Measurements from ENCODE around the gene HTR3B.
A peak's percentile ranks its signal among the peaks of the same experiment; 100 is the strongest.

The HTR3B gene

GRCh38 chr11:113982306-113982705 is 77.7 kb downstream of the HTR3B start:
- H3K4me3 Mint-ChIP-seq = no peak overlapping the region
- H3K36me3 Mint-ChIP-seq (ENCODE audit: low read depth) = no peaks in the 10 kb centered on the region
- H3K27ac Mint-ChIP-seq = no peak overlapping the region
- DNase-seq = no peak
- H3K9me3 Mint-ChIP-seq = no peaks in the 10 kb centered on the region
- peaks cover 16% of the 10 kb centered on the region for H3K27me3 Mint-ChIP-seq
- H3K4me1 Mint-ChIP-seq (ENCODE audit: low read depth) = no peaks in the 10 kb centered on the region

DNA sequence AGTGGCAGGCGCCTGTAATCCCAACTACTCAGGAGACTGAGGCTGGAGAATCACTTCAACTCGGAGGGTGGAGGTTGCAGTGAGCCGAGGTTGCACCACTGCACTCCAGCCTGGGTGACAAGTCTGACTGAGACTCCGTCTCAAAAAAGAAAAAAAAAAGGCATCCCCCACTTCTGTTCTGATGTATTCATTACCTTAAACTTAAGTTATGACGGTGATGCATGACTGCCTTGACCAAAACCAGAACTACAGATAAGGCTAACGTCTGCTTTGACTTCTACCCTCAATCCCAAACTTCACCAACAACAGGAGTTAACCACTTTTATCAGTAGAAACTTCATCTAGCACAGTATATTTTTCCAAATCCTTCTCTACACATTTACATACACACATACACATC is 80.2 kb downstream of the HTR3B start:
- Mint-ChIP-seq H3K36me3 (ENCODE audit: low read depth) (no peaks in the 10 kb centered on the region), H3K27ac (no peak overlapping the region), H3K4me1 (ENCODE audit: low read depth) (no peaks in the 10 kb centered on the region), H3K4me3 (no peak overlapping the region), H3K27me3 (peaks cover 20% of the 10 kb centered on the region), H3K9me3 (no peaks in the 10 kb centered on the region)
- DNase-seq = no peak

GRCh38 chr11:113985906-113986305 is 81.3 kb downstream of the HTR3B start:
- H3K36me3 Mint-ChIP-seq (ENCODE audit: low read depth) = no peaks in the 10 kb centered on the region
- H3K4me1 Mint-ChIP-seq (ENCODE audit: low read depth) = no peaks in the 10 kb centered on the region
- no peaks in the 10 kb centered on the region for H3K9me3 Mint-ChIP-seq

DNA sequence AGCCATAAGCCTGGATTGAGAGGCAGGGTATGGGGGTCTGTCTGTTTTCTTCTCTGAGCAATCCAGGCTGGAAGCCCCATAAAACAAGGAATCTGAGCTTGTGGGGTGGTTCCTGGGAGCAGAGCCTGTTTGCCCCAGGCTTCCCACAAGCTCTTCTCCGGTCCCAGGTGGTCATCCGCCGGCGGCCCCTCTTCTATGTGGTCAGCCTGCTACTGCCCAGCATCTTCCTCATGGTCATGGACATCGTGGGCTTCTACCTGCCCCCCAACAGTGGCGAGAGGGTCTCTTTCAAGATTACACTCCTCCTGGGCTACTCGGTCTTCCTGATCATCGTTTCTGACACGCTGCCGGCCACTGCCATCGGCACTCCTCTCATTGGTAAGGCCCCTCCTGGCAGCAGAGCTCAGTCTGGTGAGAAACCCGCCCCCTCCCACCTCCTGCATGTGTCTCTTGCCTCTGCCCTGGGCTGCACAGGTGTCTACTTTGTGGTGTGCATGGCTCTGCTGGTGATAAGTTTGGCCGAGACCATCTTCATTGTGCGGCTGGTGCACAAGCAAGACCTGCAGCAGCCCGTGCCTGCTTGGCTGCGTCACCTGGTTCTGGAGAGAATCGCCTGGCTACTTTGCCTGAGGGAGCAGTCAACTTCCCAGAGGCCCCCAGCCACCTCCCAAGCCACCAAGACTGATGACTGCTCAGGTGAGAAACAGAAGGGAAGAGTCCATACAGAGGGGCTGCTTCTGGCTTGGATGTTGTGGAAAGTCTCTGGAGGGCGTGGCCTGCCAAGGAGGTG is 82.0 kb downstream of the HTR3B start:
- no peaks in the 10 kb centered on the region for H3K9me3 Mint-ChIP-seq
- H3K4me1 Mint-ChIP-seq (ENCODE audit: low read depth) = no peaks in the 10 kb centered on the region
- H3K27ac Mint-ChIP-seq = no peak overlapping the region
- DNase-seq = no peak
- H3K4me3 Mint-ChIP-seq = no peak overlapping the region
- H3K27me3 Mint-ChIP-seq = peaks cover 21% of the 10 kb centered on the region
- H3K36me3 Mint-ChIP-seq (ENCODE audit: low read depth) = no peaks in the 10 kb centered on the region

More at GRCh38 chr11:113985906-113986305, 81.3 kb downstream of the HTR3B start:
- no peak for DNase-seq
- Mint-ChIP-seq H3K27me3 (peaks cover 16% of the 10 kb centered on the region), H3K4me3 (no peak overlapping the region), H3K27ac (no peak overlapping the region)

- no peaks in the 10 kb centered on the region for H3K36me3 Mint-ChIP-seq (ENCODE audit: low read depth)
- H3K27ac Mint-ChIP-seq = no peak overlapping the region
- no peak overlapping the region for H3K4me3 Mint-ChIP-seq
- no peaks in the 10 kb centered on the region for H3K4me1 Mint-ChIP-seq (ENCODE audit: low read depth)
- peaks cover 35% of the 10 kb centered on the region for H3K27me3 Mint-ChIP-seq
- no peak for DNase-seq
- no peaks in the 10 kb centered on the region for H3K9me3 Mint-ChIP-seq
Observed at GRCh38 chr11:113989381-113989780, 84.8 kb downstream of the HTR3B start.

DNA sequence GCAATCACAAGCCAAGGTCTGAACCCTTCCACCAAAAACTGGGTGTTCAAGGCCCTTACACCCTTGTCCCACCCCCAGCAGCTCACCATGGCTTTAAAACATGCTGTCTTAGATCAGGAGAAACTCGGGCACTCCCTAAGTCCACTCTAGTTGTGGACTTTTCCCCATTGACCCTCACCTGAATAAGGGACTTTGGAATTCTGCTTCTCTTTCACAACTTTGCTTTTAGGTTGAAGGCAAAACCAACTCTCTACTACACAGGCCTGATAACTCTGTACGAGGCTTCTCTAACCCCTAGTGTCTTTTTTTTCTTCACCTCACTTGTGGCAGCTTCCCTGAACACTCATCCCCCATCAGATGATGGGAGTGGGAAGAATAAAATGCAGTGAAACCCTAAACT is 85.3 kb downstream of the HTR3B start:
- no peaks in the 10 kb centered on the region for H3K9me3 Mint-ChIP-seq
- no peak overlapping the region for H3K4me3 Mint-ChIP-seq
- no peak for DNase-seq
- H3K36me3 Mint-ChIP-seq (ENCODE audit: low read depth) = no peaks in the 10 kb centered on the region
- H3K27me3 Mint-ChIP-seq = peaks cover 35% of the 10 kb centered on the region
- no peak overlapping the region for H3K27ac Mint-ChIP-seq
- H3K4me1 Mint-ChIP-seq (ENCODE audit: low read depth) = no peaks in the 10 kb centered on the region

GRCh38 chr11:113991170-113991569 is 86.6 kb downstream of the HTR3B start:
- no peaks in the 10 kb centered on the region for H3K9me3 Mint-ChIP-seq
- H3K27me3 Mint-ChIP-seq = peaks cover 32% of the 10 kb centered on the region
- no peaks in the 10 kb centered on the region for H3K4me1 Mint-ChIP-seq (ENCODE audit: low read depth)
- H3K36me3 Mint-ChIP-seq (ENCODE audit: low read depth) = no peaks in the 10 kb centered on the region
- no peak overlapping the region for H3K4me3 Mint-ChIP-seq
- no peak for DNase-seq
- H3K27ac Mint-ChIP-seq = no peak overlapping the region

DNA sequence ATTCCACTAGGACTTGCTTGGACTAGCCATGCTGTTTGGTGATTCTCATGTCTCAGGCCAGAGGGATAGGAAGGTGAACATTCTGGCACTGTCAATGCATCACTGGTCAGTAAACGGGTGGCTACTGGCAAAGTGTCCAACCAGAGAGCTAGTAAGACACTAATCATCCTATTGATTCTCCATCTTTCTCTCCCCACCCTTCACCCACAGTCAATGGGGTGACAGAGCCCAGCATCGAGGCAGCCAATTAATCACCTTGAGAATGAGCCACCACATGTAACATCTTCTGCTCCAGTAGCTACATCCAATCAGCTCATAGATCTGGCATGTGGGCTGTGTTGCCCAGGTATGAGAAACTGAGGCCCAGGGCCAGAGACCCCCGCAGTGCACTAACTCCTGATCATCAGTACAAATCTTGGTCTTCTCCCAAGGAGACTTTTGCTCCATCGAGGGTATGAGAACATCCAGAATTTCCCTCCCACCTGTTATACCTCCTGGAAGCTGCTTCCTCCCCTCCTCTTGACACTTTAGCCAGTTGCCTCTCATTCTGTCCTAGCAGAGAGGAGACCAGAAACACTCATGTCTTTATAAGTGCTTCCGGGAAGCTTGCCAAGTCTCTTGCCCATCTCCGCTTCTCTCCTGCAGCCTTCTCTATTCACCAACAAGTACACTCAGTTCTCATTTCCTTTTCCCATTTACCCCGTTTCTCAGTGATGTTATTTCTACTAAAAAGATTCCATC is 87.3 kb downstream of the HTR3B start:
- no peaks in the 10 kb centered on the region for H3K9me3 Mint-ChIP-seq
- no peak for DNase-seq
- H3K4me3 Mint-ChIP-seq = no peak overlapping the region
- H3K27ac Mint-ChIP-seq = no peak overlapping the region
- no peaks in the 10 kb centered on the region for H3K4me1 Mint-ChIP-seq (ENCODE audit: low read depth)
- H3K27me3 Mint-ChIP-seq = peaks cover 30% of the 10 kb centered on the region
- no peaks in the 10 kb centered on the region for H3K36me3 Mint-ChIP-seq (ENCODE audit: low read depth)

DNA sequence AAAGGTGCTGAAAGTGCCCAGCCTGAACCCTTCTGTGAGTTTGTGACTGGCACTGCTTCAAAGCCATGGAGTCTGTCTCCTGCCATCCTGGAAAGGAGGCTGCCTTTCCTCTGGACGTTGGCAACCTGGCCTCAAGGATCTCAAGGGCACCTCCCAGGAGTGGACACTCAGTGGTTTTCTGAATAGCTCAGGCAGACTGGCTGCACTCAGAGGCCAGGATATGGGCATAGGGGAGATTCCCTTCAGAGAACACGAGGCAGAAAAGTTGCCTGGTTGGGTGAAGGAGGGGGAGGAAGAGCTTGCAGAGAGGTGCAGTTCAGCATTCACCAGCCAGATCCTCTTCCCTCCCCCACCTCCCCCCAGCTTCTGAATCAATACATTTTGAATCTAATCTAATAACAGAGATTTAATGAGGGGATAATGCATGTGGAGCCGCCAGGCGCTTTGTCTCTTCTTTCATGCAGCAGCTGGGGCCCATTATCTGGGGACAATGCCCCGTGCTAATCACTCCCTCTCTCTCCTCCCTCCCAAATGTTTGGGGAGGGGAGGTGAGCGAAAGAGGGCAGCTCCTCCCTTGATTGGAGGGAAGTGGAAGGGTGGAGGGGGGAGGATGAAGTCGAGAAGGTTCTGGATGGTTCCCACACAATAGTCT is 88.0 kb downstream of the HTR3B start:
- no peaks in the 10 kb centered on the region for H3K4me1 Mint-ChIP-seq (ENCODE audit: low read depth)
- H3K27me3 Mint-ChIP-seq = peaks cover 27% of the 10 kb centered on the region
- no peak for DNase-seq
- H3K27ac Mint-ChIP-seq = no peak overlapping the region
- H3K9me3 Mint-ChIP-seq = no peaks in the 10 kb centered on the region
- H3K36me3 Mint-ChIP-seq (ENCODE audit: low read depth) = no peaks in the 10 kb centered on the region
- no peak overlapping the region for H3K4me3 Mint-ChIP-seq

DNA sequence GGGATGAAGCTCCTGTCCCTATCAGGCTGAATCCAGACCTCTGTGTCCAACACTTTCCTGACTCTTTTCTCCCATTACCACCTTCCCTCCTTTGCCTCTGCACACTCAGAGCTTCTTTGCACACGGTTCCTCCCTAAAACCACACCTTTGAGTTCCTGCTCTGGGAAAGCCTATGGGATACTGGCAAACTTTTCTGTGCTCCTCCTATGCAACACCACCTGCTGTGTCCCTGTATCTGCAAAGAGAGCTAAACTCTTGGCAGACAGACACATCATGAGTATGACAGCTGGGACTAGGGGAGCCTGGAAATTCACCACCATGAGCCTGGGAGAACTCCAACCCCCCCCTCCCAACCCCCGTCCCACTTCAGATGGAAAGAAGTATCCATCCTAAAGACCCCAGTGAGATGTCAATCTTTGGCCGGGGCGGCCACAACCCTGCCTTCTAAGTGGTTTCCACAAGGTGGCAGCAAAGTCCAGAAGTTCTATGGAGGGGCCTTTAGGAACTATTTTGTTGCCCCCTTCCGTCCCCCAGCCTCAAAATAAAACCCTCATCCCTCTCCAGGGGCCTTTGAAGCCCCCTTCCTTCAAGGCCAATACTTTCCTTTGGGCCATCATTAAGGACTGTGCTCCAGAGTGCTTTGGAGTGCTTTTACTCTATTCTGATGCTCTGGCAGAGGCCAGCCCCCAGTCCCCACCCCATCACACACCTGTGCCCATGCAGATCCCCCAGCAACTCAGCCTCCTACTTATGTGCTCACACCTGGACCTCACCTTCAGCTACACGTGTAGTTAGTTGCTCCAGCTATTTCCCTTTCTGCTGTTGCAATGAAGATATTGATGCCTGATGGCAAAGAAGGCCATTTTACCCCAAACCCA is 89.7 kb downstream of the HTR3B start:
- H3K4me1 Mint-ChIP-seq (ENCODE audit: low read depth) = no peaks in the 10 kb centered on the region
- no peaks in the 10 kb centered on the region for H3K36me3 Mint-ChIP-seq (ENCODE audit: low read depth)
- H3K9me3 Mint-ChIP-seq = no peaks in the 10 kb centered on the region
- peaks cover 23% of the 10 kb centered on the region for H3K27me3 Mint-ChIP-seq
- no peak overlapping the region for H3K27ac Mint-ChIP-seq
- H3K4me3 Mint-ChIP-seq = no peak overlapping the region
- DNase-seq = peak; percentile 61
